T-helper 17 cell (primary cell): Measurements from ENCODE around the gene CUL1. TPM values are rescaled to one million over a fixed set of nuclear protein-coding genes. Genes with fewer than 3 reads are reported as not detected.

ENCODE experiments used
- ATAC-seq: fragments of 150-1000 bp; cut with Tn5 transposase; 2 replicates; pipeline ENCODE4 v1.10.0; 2021; ENCODE audit warnings: mild to moderate bottlenecking, moderate library complexity
- DNase-seq, 3 donors: peaks; one replicate each; pipeline versions ENCODE4 v3.0.0 to v3.0.0-alpha.2; 2020 to 2021
- H3K9me3 ChIP-seq: one replicate; pipeline ENCODE4 v1.7.0; 2013; ENCODE audit warnings: low read length, mild to moderate bottlenecking; ENCODE audit not compliant: control insufficient read depth, poor library complexity, severe bottlenecking
- H3K27ac Mint-ChIP-seq: one replicate; pipeline ENCODE4 v1.8.0; 2022; ENCODE audit warnings: mild to moderate bottlenecking, moderate library complexity, mixed read lengths
- H3K27me3 Mint-ChIP-seq: one replicate; pipeline ENCODE4 v1.8.0; 2022; ENCODE audit warnings: mixed read lengths
- H3K36me3 Mint-ChIP-seq: one replicate; pipeline ENCODE4 v1.8.0; 2022; ENCODE audit warnings: low read depth, mixed read lengths
- H3K4me1 Mint-ChIP-seq: one replicate; pipeline ENCODE4 v1.8.0; 2022; ENCODE audit warnings: mild to moderate bottlenecking, mixed read lengths
- H3K4me3 Mint-ChIP-seq: one replicate; pipeline ENCODE4 v1.8.0; 2022; ENCODE audit warnings: mild to moderate bottlenecking, moderate library complexity, mixed read lengths
- total RNA-seq, 4 donors: library from RNA in 2 of 4; stranded (reverse) in 2 of 4; gene quantifications; one replicate each; pipeline ENCODE4 v1.2.3 and lab custom pipeline; 2022 to 2026

The CUL1 gene
- total RNA-seq (10 to 100 TPM; 39.7 to 41.4 TPM), total RNA-seq (lab: John Stamatoyannopoulos, UW) (111 to 182 reads per million in 2 donors)

GRCh38 chr7:148698397-148699023 is at the start of gene CUL1:
Gene CUL1, plus strand, starts transcription at chr7:148698903. Its CDS starts 31,220 bp downstream, at chr7:148730123.
- H3K9me3 ChIP-seq: peaks cover 3% of the 10 kb centered on the region
- H3K27me3 Mint-ChIP-seq: no peaks in the 10 kb centered on the region
- ATAC-seq (peak; percentile 83), DNase-seq (peak; percentile 75 to 87 (median 86))
- H3K27ac Mint-ChIP-seq: peak within 1 kb of the TSS; percentile 92
- no peaks in the 10 kb centered on the region for H3K36me3 Mint-ChIP-seq
- peaks cover 46% of the 10 kb centered on the region for H3K4me1 Mint-ChIP-seq
- H3K4me3 Mint-ChIP-seq: peak within 1 kb of the TSS; percentile 98

GRCh38 chr7:148650232-148650858 is 48.4 kb upstream of the CUL1 start:
- Mint-ChIP-seq H3K36me3 (no peaks in the 10 kb centered on the region), H3K27me3 (peaks cover 11% of the 10 kb centered on the region), H3K4me1 (no peaks in the 10 kb centered on the region), H3K27ac (no peak overlapping the region), H3K4me3 (no peak overlapping the region)
- no peaks in the 10 kb centered on the region for H3K9me3 ChIP-seq
- ATAC-seq: no peak
- no peak for DNase-seq

- ATAC-seq (no peak), DNase-seq (no peak)
- no peaks in the 10 kb centered on the region for H3K9me3 ChIP-seq
- Mint-ChIP-seq H3K4me1 (no peaks in the 10 kb centered on the region), H3K36me3 (no peaks in the 10 kb centered on the region), H3K4me3 (no peak overlapping the region), H3K27ac (no peak overlapping the region), H3K27me3 (no peaks in the 10 kb centered on the region)
These were observed 45.9 kb upstream of the CUL1 start for GRCh38 chr7:148652773-148653172.

GRCh38 chr7:148657929-148658328 is 40.8 kb upstream of the CUL1 start:
- H3K27me3 Mint-ChIP-seq: no peaks in the 10 kb centered on the region
- H3K9me3 ChIP-seq: no peaks in the 10 kb centered on the region
- H3K27ac Mint-ChIP-seq: no peak overlapping the region
- H3K4me3 Mint-ChIP-seq: no peak overlapping the region
- DNase-seq (no peak), ATAC-seq (no peak)
- H3K36me3 Mint-ChIP-seq: no peaks in the 10 kb centered on the region
- no peaks in the 10 kb centered on the region for H3K4me1 Mint-ChIP-seq

- ATAC-seq (no peak), DNase-seq (no peak)
- Mint-ChIP-seq H3K4me1 (no peaks in the 10 kb centered on the region), H3K27ac (no peak overlapping the region), H3K27me3 (peaks cover 2% of the 10 kb centered on the region), H3K4me3 (no peak overlapping the region), H3K36me3 (no peaks in the 10 kb centered on the region)
- H3K9me3 ChIP-seq: no peaks in the 10 kb centered on the region
These were observed 37.2 kb upstream of the CUL1 start for GRCh38 chr7:148661471-148661870.

DNA sequence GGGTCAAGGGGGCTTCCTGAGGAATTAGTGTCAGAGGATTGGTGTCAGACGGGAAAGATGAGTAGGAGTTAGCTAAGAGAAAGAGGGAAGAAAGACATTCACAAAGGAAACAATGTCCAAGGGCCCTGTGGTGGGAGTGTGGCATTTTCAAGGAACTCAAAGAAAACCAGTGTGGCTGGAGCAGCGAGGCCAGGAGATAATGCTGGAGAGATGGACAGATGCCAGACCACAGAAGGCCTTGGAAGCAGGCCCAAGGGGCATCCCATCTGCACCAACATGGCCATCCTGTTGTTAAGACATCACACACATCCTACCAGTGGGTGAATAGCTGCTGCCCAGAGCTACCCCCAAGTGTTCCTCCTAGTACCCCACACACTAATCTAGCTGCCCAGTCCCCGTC is 36.1 kb upstream of the CUL1 start:
- peaks cover under 1% of the 10 kb centered on the region for H3K36me3 Mint-ChIP-seq
- H3K9me3 ChIP-seq: no peaks in the 10 kb centered on the region
- no peak overlapping the region for H3K27ac Mint-ChIP-seq
- no peak for DNase-seq
- no peak overlapping the region for H3K4me3 Mint-ChIP-seq
- peaks cover 5% of the 10 kb centered on the region for H3K27me3 Mint-ChIP-seq
- peaks cover 2% of the 10 kb centered on the region for H3K4me1 Mint-ChIP-seq
- no peak for ATAC-seq

GRCh38 chr7:148664324-148664723 is 34.4 kb upstream of the CUL1 start:
- peaks cover 5% of the 10 kb centered on the region for H3K27me3 Mint-ChIP-seq
- no peak for ATAC-seq
- no peak overlapping the region for H3K4me3 Mint-ChIP-seq
- H3K36me3 Mint-ChIP-seq: peaks cover 4% of the 10 kb centered on the region
- H3K27ac Mint-ChIP-seq: no peak overlapping the region
- DNase-seq: no peak
- no peaks in the 10 kb centered on the region for H3K9me3 ChIP-seq
- H3K4me1 Mint-ChIP-seq: peaks cover 2% of the 10 kb centered on the region

GRCh38 chr7:148665221-148665620 is 33.5 kb upstream of the CUL1 start:
- H3K9me3 ChIP-seq: no peaks in the 10 kb centered on the region
- Mint-ChIP-seq H3K36me3 (peaks cover 5% of the 10 kb centered on the region), H3K27ac (no peak overlapping the region), H3K4me1 (peaks cover 2% of the 10 kb centered on the region), H3K27me3 (peaks cover 5% of the 10 kb centered on the region), H3K4me3 (no peak overlapping the region)
- ATAC-seq: no peak
- no peak for DNase-seq

GRCh38 chr7:148669927-148670326 is 28.8 kb upstream of the CUL1 start:
- ATAC-seq (no peak), DNase-seq (no peak)
- Mint-ChIP-seq H3K27me3 (peaks cover 5% of the 10 kb centered on the region), H3K27ac (no peak overlapping the region), H3K4me3 (no peak overlapping the region), H3K36me3 (peaks cover 6% of the 10 kb centered on the region), H3K4me1 (peaks cover 2% of the 10 kb centered on the region)
- no peaks in the 10 kb centered on the region for H3K9me3 ChIP-seq

GRCh38 chr7:148670374-148670773 is 28.3 kb upstream of the CUL1 start:
- DNase-seq (no peak), ATAC-seq (no peak)
- no peak overlapping the region for H3K4me3 Mint-ChIP-seq
- no peaks in the 10 kb centered on the region for H3K9me3 ChIP-seq
- H3K27me3 Mint-ChIP-seq: peaks cover 5% of the 10 kb centered on the region
- peaks cover 2% of the 10 kb centered on the region for H3K4me1 Mint-ChIP-seq
- H3K36me3 Mint-ChIP-seq: peaks cover 6% of the 10 kb centered on the region
- no peak overlapping the region for H3K27ac Mint-ChIP-seq

- no peak for DNase-seq
These were observed 27.9 kb upstream of the CUL1 start for GRCh38 chr7:148670807-148671206.

GRCh38 chr7:148672041-148672440 is 26.7 kb upstream of the CUL1 start:
- ATAC-seq: no peak
- H3K27me3 Mint-ChIP-seq: peaks cover 5% of the 10 kb centered on the region
- no peaks in the 10 kb centered on the region for H3K4me1 Mint-ChIP-seq

More at GRCh38 chr7:148670807-148671206, 27.9 kb upstream of the CUL1 start:
- H3K27me3 Mint-ChIP-seq: peaks cover 5% of the 10 kb centered on the region
- peaks cover 2% of the 10 kb centered on the region for H3K4me1 Mint-ChIP-seq
- no peak overlapping the region for H3K27ac Mint-ChIP-seq
- peaks cover 6% of the 10 kb centered on the region for H3K36me3 Mint-ChIP-seq
- no peak overlapping the region for H3K4me3 Mint-ChIP-seq
- ATAC-seq: no peak
- no peaks in the 10 kb centered on the region for H3K9me3 ChIP-seq

DNA sequence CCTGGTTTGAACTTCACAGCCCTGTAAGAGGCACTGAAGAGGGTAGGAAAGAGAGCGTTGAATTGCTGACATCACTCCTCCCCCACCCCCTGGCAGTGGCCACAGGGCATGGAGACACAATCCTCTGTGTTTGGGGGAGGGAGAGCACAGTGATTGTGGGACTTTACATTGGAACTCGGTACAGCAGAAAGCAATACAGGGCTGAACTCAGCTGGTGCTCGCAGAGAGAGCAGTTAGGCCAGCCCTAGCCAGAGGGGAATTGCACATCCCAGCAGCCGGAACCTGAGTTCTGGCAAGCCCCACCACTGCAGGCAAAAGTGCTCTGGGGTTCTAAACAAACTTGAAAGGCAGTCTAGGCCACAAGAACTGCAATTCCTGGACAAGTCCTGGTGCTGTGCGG is 24.0 kb upstream of the CUL1 start:
- no peak for ATAC-seq
- no peak for DNase-seq
- H3K4me1 Mint-ChIP-seq: no peaks in the 10 kb centered on the region
- H3K36me3 Mint-ChIP-seq: peaks cover 2% of the 10 kb centered on the region
- no peak overlapping the region for H3K27ac Mint-ChIP-seq
- no peak overlapping the region for H3K4me3 Mint-ChIP-seq
- peaks cover 5% of the 10 kb centered on the region for H3K27me3 Mint-ChIP-seq
- no peaks in the 10 kb centered on the region for H3K9me3 ChIP-seq

More at GRCh38 chr7:148672041-148672440, 26.7 kb upstream of the CUL1 start:
- Mint-ChIP-seq H3K27ac (no peak overlapping the region), H3K36me3 (peaks cover 6% of the 10 kb centered on the region), H3K4me3 (no peak overlapping the region)
- no peak for DNase-seq
- H3K9me3 ChIP-seq: no peaks in the 10 kb centered on the region

GRCh38 chr7:148676291-148676690 is 22.4 kb upstream of the CUL1 start:
- Mint-ChIP-seq H3K27me3 (peaks cover 5% of the 10 kb centered on the region), H3K27ac (no peak overlapping the region), H3K4me1 (no peaks in the 10 kb centered on the region), H3K4me3 (no peak overlapping the region), H3K36me3 (no peaks in the 10 kb centered on the region)
- no peaks in the 10 kb centered on the region for H3K9me3 ChIP-seq
- ATAC-seq (no peak), DNase-seq (no peak)
